Transverse colon (tissue), 4 donors: ENCODE results near the gene LOC101059915.
A peak's percentile ranks its signal among the peaks of the same experiment; 100 is the strongest.

ENCODE experiments used
- DNase-seq: peaks from one replicate; pipeline ENCODE4 v3.0.0-alpha.2; 2019
- H3K27ac ChIP-seq, 4 donors: fragments of 200-600 bp; sonication (generic); 2 replicates each; pipeline ENCODE4 v1.5.1; 2016 to 2018; ENCODE audit warnings: inconsistent platforms in 4 of 4
- H3K27me3 ChIP-seq: fragments of 200-600 bp; sonication (generic); 2 replicates; pipeline ENCODE4 v1.5.1; 2017; ENCODE audit warnings: inconsistent platforms
- H3K36me3 ChIP-seq, 4 donors: fragments of 200-600 bp; sonication (generic); 2 replicates each; pipeline ENCODE4 v1.5.1; 2017 to 2019; ENCODE audit warnings: inconsistent platforms in 4 of 4
- H3K4me1 ChIP-seq, 4 donors: fragments of 200-600 bp; sonication (generic); 2 replicates each; pipeline ENCODE4 v1.5.1; 2017 to 2020; ENCODE audit warnings: inconsistent platforms in 4 of 4
- H3K4me3 ChIP-seq, 4 donors: fragments of 200-600 bp; sonication (generic); 1 replicate in 1 of 4; 2 replicates in 3 of 4; pipeline versions ENCODE4 v1.5.1 to v1.6.1; 2017 to 2019; ENCODE audit warnings: inconsistent platforms in 4 of 4
- H3K9me3 ChIP-seq, 2 donors: fragments of 200-600 bp; sonication (generic); 2 replicates each; pipeline ENCODE4 v1.5.1; 2017 to 2019; ENCODE audit warnings: inconsistent platforms in 2 of 2
- EP300 ChIP-seq: sonication (generic); formaldehyde crosslinking; IDR thresholded peaks from one replicate; pipeline ENCODE4 v1.6.1; 2017; ENCODE audit warnings: antibody characterized with exemption, low read depth
- POLR2A ChIP-seq: fragments of 450-650 bp; IDR thresholded peaks from one replicate; pipeline ENCODE4 v1.6.1; 2016; ENCODE audit warnings: antibody characterized with exemption, mild to moderate bottlenecking, moderate library complexity
- POLR2AphosphoS5 ChIP-seq, 3 donors: sonication (generic); formaldehyde crosslinking; IDR thresholded peaks; one replicate each; pipeline ENCODE4 v1.6.1; 2016; ENCODE audit warnings: antibody characterized with exemption in 3 of 3
- WGBS, 2 donors: methylation state at CpG; one replicate each; pipeline ENCODE4 v1.1.5; 2018; ENCODE audit warnings: low coverage in 1 of 2; 5-methylcytosine and 5-hydroxymethylcytosine counted together
- in situ Hi-C, 4 donors: fragments of 200-750 bp; cut with MboI; loops; one replicate each; pipeline versions ENCODE4 v1.15.0 to v1.15.1; 2017; ENCODE audit warnings: low sequenced_read_pairs in 3 of 4, low pct_ligation_motif_present in 1 of 4, low pct_unique_long_range_greater_than_20kb in 1 of 4
- intact Hi-C: fragments of 100-400 bp; cut with DNase I; formaldehyde crosslinking; loops from one replicate; pipeline ENCODE4 v1.15.1; 2023; ENCODE audit warnings: low total_unique reads
- TF ChIP-seq, protein P1 (sequence below), 5 experiments: fragments of 200-600 bp in 3 of 5; fragments of 450-650 bp in 2 of 5; sonication (generic) in 3 of 5; IDR thresholded peaks; 1 replicate in 2 of 5; 2 replicates in 3 of 5; pipeline ENCODE4 v1.5.1; 2016 to 2017; ENCODE audit warnings: antibody characterized with exemption in 5 of 5, inconsistent platforms in 3 of 5, mild to moderate bottlenecking in 2 of 5, moderate library complexity in 1 of 5

Gene LOC101059915

DNA sequence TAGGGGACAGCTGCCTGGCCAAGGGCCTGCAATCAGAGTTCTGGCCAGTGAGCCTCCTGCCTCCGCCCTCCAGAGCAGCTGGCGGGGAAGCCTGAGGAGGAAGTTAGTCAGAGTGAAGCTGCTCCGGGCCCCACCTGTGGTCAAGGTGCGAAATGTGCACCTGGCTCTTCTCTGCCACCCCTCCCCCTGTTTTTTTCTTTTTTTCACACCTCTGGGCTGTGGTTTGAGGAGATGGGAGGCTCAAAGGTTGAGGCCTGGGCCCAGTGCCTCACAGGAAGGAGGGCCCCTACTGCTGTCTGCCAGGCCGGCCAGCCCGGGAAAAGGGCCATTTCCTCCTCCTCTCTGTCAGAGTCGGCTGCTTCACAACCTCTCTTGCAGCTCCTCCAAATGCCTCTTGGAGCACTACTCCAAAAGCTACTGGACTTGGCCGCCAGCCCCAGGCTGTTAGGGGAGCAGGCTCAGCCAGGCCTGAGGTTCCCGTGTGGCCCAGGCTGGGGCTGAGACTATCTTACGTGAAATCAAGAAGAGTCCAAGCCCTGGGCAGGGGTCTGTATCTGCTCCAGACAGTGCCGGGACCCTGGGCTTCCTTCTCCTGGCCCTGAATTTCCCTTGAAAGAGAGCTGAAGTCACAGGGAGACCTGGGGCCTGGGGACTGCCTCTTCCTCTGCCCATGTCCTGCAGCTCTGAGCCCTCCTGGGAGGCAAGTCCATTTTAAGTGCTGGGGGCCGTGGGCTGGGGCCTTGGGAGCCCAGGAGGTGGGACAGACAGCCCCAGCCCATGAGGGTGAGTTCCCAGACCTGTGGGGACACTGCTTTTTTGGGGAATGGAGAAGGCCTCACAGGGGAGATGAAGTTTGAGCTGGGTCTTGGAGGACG lies 44.5 kb upstream of the LOC101059915 start:
- peak; percentile 45 to 81 (median 64) for TF ChIP-seq POLR2AphosphoS5 (IDR thresholded peaks at IDR 0.05)
- TF ChIP-seq, protein P1, sequence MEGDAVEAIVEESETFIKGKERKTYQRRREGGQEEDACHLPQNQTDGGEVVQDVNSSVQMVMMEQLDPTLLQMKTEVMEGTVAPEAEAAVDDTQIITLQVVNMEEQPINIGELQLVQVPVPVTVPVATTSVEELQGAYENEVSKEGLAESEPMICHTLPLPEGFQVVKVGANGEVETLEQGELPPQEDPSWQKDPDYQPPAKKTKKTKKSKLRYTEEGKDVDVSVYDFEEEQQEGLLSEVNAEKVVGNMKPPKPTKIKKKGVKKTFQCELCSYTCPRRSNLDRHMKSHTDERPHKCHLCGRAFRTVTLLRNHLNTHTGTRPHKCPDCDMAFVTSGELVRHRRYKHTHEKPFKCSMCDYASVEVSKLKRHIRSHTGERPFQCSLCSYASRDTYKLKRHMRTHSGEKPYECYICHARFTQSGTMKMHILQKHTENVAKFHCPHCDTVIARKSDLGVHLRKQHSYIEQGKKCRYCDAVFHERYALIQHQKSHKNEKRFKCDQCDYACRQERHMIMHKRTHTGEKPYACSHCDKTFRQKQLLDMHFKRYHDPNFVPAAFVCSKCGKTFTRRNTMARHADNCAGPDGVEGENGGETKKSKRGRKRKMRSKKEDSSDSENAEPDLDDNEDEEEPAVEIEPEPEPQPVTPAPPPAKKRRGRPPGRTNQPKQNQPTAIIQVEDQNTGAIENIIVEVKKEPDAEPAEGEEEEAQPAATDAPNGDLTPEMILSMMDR (IDR thresholded peaks at IDR 0.05), result peak; percentile 13 to 46 (median 27)
- no peak for TF ChIP-seq EP300
- peak; percentile 57 for TF ChIP-seq POLR2A
- Histone ChIP-seq H3K4me3 (no peak overlapping the region), H3K27ac (peak overlapping the region; percentile 88 to 94 (median 91)), H3K27me3 (no peaks in the 10 kb centered on the region), H3K36me3 (no peaks in the 10 kb centered on the region), H3K4me1 (peaks cover 17 to 66% (median 33%) of the 10 kb centered on the region in 4 donors), H3K9me3 (no peaks in the 10 kb centered on the region)
- peak; percentile 87 for DNase-seq
- in situ Hi-C loops (no loop called here), intact Hi-C loops (no loop called here)
- WGBS, 2 donors, result 18% methylated on average over 13 of the region's 13 CpGs; no CpG with 5 or more reads in 1 of the 2 donors

- Histone ChIP-seq H3K27me3 (no peaks in the 10 kb centered on the region), H3K27ac (peak overlapping the region; percentile 88 to 94 (median 91)), H3K36me3 (no peaks in the 10 kb centered on the region), H3K9me3 (no peaks in the 10 kb centered on the region), H3K4me3 (no peak overlapping the region), H3K4me1 (peaks cover 17 to 57% (median 27%) of the 10 kb centered on the region in 4 donors)
- TF ChIP-seq POLR2AphosphoS5 (IDR thresholded peaks at IDR 0.05) (no peak), EP300 (no peak), POLR2A (no peak)
- TF ChIP-seq, protein P1 (IDR thresholded peaks at IDR 0.05), result no peak
- in situ Hi-C loops, result no loop called here
- intact Hi-C loops, result no loop called here
- peak; percentile 24 for DNase-seq
- 91% methylated on average over 3 of the region's 3 CpGs; no CpG with 5 or more reads in 1 of the 2 donors for WGBS, 2 donors
Measured at GRCh38 chrX:71623714-71624113, 43.6 kb upstream of the LOC101059915 start.

GRCh38 chrX:71625471-71625870 lies 41.9 kb upstream of the LOC101059915 start:
- in situ Hi-C loops (no loop called here), intact Hi-C loops (no loop called here)
- no peak for DNase-seq
- Histone ChIP-seq H3K36me3 (no peaks in the 10 kb centered on the region), H3K27me3 (no peaks in the 10 kb centered on the region), H3K4me1 (peaks cover 17 to 54% (median 27%) of the 10 kb centered on the region in 4 donors), H3K4me3 (no peak overlapping the region), H3K9me3 (no peaks in the 10 kb centered on the region), H3K27ac (peak overlapping the region in 2 of 4 donors; percentile 19 to 71)
- TF ChIP-seq POLR2AphosphoS5 (IDR thresholded peaks at IDR 0.05) (no peak), EP300 (no peak), POLR2A (no peak)
- TF ChIP-seq, protein P1 (IDR thresholded peaks at IDR 0.05), result no peak
- WGBS, 2 donors, result 72 to 77% methylated on average over 3 to 5 of the region's 5 CpGs

DNA sequence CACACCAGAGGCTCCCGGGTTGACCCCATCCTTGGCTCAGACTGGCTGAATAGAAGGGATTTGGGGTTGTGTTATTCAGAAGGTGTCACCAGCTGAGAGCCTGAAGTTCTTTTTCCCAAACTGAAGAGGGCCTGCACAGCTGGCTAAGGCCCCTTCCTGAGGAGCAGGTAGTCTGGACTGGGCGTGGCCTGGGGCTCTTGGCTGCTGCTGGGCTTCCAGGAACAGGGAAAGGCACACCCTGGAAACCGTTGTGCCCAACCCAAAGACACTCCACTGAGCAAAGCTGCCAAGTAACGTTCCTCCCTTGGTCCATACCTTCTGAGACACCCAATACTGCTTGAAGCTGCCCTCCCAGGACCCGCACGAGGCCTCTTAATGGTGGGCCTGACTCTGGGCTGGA lies 40.8 kb upstream of the LOC101059915 start:
- intact Hi-C loops (no loop called here), in situ Hi-C loops (no loop called here)
- peak; percentile 71 for DNase-seq

More for the DNA sequence above, 40.8 kb upstream of the LOC101059915 start:
- no peak overlapping the region for H3K4me3 ChIP-seq
- H3K4me1 ChIP-seq, result peaks cover 17 to 47% (median 26%) of the 10 kb centered on the region in 4 donors
- TF ChIP-seq, protein P1 (IDR thresholded peaks at IDR 0.05), result no peak
- no peak for TF ChIP-seq POLR2A
- no peak for TF ChIP-seq EP300
- TF ChIP-seq POLR2AphosphoS5 (IDR thresholded peaks at IDR 0.05), result no peak
- peak overlapping the region; percentile 25 to 71 (median 70) for H3K27ac ChIP-seq
- H3K36me3 ChIP-seq, result no peaks in the 10 kb centered on the region
- no peaks in the 10 kb centered on the region for H3K27me3 ChIP-seq
- no peaks in the 10 kb centered on the region for H3K9me3 ChIP-seq
- 57% methylated on average over 6 of the region's 6 CpGs; no CpG with 5 or more reads in 1 of the 2 donors for WGBS, 2 donors
